ENCODE results near the gene KIF21B.

The KIF21B gene

DNA sequence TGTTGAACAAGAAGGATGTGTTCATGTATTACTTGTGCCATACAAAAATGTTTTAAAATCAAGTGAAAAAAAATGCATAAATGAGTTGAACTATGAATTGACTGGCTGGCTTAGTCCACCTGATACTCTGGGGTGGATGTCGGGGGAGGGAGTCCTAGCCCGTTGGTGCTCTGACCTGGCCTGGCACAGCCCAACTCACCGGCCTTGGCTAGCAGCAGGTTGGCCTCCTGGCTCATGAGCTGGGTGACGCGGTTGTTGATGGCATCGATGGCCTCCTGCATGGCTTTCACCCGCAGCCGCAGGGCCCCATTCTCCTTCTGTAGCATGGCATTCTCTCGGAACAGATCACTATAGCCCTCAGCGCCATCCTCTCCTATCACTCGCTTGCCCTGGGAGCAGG lies 21.6 kb downstream of the KIF21B start:
- Histone ChIP-seq H3K36me3 (replicated peaks) (no peaks in the 10 kb centered on the region), H3K4me3 (ENCODE audit: low read depth, low read length) (no peak overlapping the region), H3K27ac (no peak overlapping the region), H3K27me3 (replicated peaks) (no peaks in the 10 kb centered on the region)
- TF ChIP-seq, protein P1, sequence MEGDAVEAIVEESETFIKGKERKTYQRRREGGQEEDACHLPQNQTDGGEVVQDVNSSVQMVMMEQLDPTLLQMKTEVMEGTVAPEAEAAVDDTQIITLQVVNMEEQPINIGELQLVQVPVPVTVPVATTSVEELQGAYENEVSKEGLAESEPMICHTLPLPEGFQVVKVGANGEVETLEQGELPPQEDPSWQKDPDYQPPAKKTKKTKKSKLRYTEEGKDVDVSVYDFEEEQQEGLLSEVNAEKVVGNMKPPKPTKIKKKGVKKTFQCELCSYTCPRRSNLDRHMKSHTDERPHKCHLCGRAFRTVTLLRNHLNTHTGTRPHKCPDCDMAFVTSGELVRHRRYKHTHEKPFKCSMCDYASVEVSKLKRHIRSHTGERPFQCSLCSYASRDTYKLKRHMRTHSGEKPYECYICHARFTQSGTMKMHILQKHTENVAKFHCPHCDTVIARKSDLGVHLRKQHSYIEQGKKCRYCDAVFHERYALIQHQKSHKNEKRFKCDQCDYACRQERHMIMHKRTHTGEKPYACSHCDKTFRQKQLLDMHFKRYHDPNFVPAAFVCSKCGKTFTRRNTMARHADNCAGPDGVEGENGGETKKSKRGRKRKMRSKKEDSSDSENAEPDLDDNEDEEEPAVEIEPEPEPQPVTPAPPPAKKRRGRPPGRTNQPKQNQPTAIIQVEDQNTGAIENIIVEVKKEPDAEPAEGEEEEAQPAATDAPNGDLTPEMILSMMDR (IDR thresholded peaks at IDR 0.05; ENCODE audit: low read depth, low read length, missing control alignments): no peak
- in situ Hi-C loops (cut with HindIII; ENCODE audit: low pct_ligation_motif_present, low sequenced_read_pairs): no loop called here
- DNase-seq: no peak

- in situ Hi-C loops (cut with HindIII; ENCODE audit: low pct_ligation_motif_present, low sequenced_read_pairs): no loop called here
- no peak for DNase-seq
- no peaks in the 10 kb centered on the region for H3K36me3 ChIP-seq (replicated peaks)
Measured at GRCh38 chr1:201000391-201000790, 23.1 kb downstream of the KIF21B start.

GRCh38 chr1:200999667-201000066 lies 23.8 kb downstream of the KIF21B start:
- H3K27ac ChIP-seq: no peak overlapping the region
- DNase-seq: no peak
- TF ChIP-seq, protein P1 (IDR thresholded peaks at IDR 0.05; ENCODE audit: low read depth, low read length, missing control alignments): no peak
- H3K36me3 ChIP-seq (replicated peaks): no peaks in the 10 kb centered on the region
- in situ Hi-C loops (cut with HindIII; ENCODE audit: low pct_ligation_motif_present, low sequenced_read_pairs): no loop called here
- H3K27me3 ChIP-seq (replicated peaks): no peaks in the 10 kb centered on the region
- H3K4me3 ChIP-seq (ENCODE audit: low read depth, low read length): no peak overlapping the region

More at GRCh38 chr1:201000391-201000790, 23.1 kb downstream of the KIF21B start:
- H3K27me3 ChIP-seq (replicated peaks): no peaks in the 10 kb centered on the region
- TF ChIP-seq, protein P1 (IDR thresholded peaks at IDR 0.05; ENCODE audit: low read depth, low read length, missing control alignments): no peak
- no peak overlapping the region for H3K27ac ChIP-seq
- H3K4me3 ChIP-seq (ENCODE audit: low read depth, low read length): no peak overlapping the region

- Histone ChIP-seq H3K27me3 (replicated peaks) (no peaks in the 10 kb centered on the region), H3K36me3 (replicated peaks) (no peaks in the 10 kb centered on the region), H3K27ac (no peak overlapping the region), H3K4me3 (ENCODE audit: low read depth, low read length) (no peak overlapping the region)
- TF ChIP-seq, protein P1 (IDR thresholded peaks at IDR 0.05; ENCODE audit: low read depth, low read length, missing control alignments): no peak
- no peak for DNase-seq
- in situ Hi-C loops (cut with HindIII; ENCODE audit: low pct_ligation_motif_present, low sequenced_read_pairs): no loop called here
Measured at GRCh38 chr1:200998323-200998722, 25.2 kb downstream of the KIF21B start.

DNA sequence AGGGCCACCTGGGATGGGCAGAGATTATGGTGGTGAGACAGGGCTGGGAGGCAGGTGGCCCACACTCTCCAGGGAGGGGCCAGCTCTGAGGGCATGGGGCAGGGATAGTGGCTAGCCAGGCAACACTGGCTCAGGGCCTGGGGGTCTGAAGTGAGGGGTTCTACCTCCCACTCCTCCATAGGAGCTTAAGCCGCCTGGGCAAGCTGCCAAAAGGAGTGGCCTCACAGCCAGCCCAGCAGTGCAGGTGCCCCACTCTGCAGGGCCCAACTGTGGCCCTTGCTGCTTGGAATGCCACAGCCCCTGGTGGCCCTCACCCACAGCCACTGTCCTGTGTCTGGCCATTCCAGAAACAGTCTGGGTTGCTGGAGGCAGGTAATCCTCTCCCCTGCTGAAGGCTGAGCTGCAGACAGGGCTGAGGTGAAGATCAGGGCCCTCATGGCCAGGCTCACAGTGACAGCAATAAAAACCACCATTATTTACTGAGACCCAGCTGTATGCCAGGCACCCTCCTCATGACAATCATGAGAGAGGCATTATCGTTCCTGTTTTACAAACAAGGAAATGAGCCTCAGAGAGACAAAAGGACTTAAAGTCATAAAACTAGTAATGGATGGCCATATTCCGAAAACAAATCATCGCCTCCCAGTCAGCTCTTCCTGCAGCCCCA lies 31.0 kb downstream of the KIF21B start:
- Histone ChIP-seq H3K4me3 (ENCODE audit: low read depth, low read length) (no peak overlapping the region), H3K36me3 (replicated peaks) (no peaks in the 10 kb centered on the region), H3K27ac (no peak overlapping the region), H3K27me3 (replicated peaks) (no peaks in the 10 kb centered on the region)
- TF ChIP-seq, protein P1 (IDR thresholded peaks at IDR 0.05; ENCODE audit: low read depth, low read length, missing control alignments): no peak
- in situ Hi-C loops (cut with HindIII; ENCODE audit: low pct_ligation_motif_present, low sequenced_read_pairs): no loop called here
- no peak for DNase-seq

GRCh38 chr1:200991097-200991614 lies 32.4 kb downstream of the KIF21B start:
- DNase-seq: no peak
- Histone ChIP-seq H3K27ac (no peak overlapping the region), H3K4me3 (ENCODE audit: low read depth, low read length) (no peak overlapping the region), H3K27me3 (replicated peaks) (no peaks in the 10 kb centered on the region), H3K36me3 (replicated peaks) (no peaks in the 10 kb centered on the region)
- in situ Hi-C loops (cut with HindIII; ENCODE audit: low pct_ligation_motif_present, low sequenced_read_pairs): no loop called here
- TF ChIP-seq, protein P1 (IDR thresholded peaks at IDR 0.05; ENCODE audit: low read depth, low read length, missing control alignments): no peak
